Ovary (tissue), 3 donors: ENCODE results near the gene LRCH3.

Experiments
- CTCF ChIP-seq, 3 donors: fragments of 450-650 bp in 2 of 3; fragments of 200-600 bp in 1 of 3; IDR thresholded peaks; one replicate each; pipeline versions ENCODE4 v1.5.1 to v1.8.0; 2016 to 2022; ENCODE audit warnings: antibody characterized with exemption in 3 of 3, mild to moderate bottlenecking in 1 of 3
- EP300 ChIP-seq: sonication (generic); formaldehyde crosslinking; IDR thresholded peaks from one replicate; pipeline ENCODE4 v1.6.1; 2017; ENCODE audit warnings: antibody characterized with exemption
- POLR2A ChIP-seq: fragments of 450-650 bp; IDR thresholded peaks from one replicate; pipeline ENCODE4 v1.6.1; 2017; ENCODE audit warnings: antibody characterized with exemption, mild to moderate bottlenecking, moderate library complexity
- donor health status: DM: no; HTN: no; CAD: no.

- TF ChIP-seq CTCF (IDR thresholded peaks at IDR 0.05): no peak
- TF ChIP-seq EP300: no peak
- TF ChIP-seq POLR2A: no peak
Measured at GRCh38 chr3:197899833-197900478, 108.9 kb downstream of the LRCH3 start.
